Upper lobe of right lung (tissue), 1 donor: Measurements from ENCODE around the gene RAB11FIP5. TPM values are rescaled to one million over a fixed set of nuclear protein-coding genes. Genes with fewer than 3 reads are reported as not detected.

Experiments
- ATAC-seq: fragments of 200-7000 bp; cut with Tn5 transposase; one replicate; pipeline ENCODE4 v1.9.1; 2020; ENCODE audit warnings: mild to moderate bottlenecking, moderate library complexity
- DNase-seq: peaks from one replicate; pipeline ENCODE4 v3.0.0-alpha.2; 2020
- H3K27ac ChIP-seq: fragments of 200-600 bp; one replicate; pipeline ENCODE4 v1.8.0; 2022
- H3K27me3 ChIP-seq: fragments of 200-600 bp; one replicate; pipeline ENCODE4 v1.8.0; 2022; ENCODE audit warnings: mild to moderate bottlenecking
- H3K36me3 ChIP-seq: fragments of 200-600 bp; one replicate; pipeline ENCODE4 v1.8.0; 2022
- H3K4me1 ChIP-seq: fragments of 200-600 bp; one replicate; pipeline ENCODE4 v1.8.0; 2022
- H3K4me3 ChIP-seq: fragments of 200-600 bp; one replicate; pipeline ENCODE4 v1.8.0; 2022; ENCODE audit warnings: mild to moderate bottlenecking
- H3K9me3 ChIP-seq: fragments of 200-600 bp; one replicate; pipeline ENCODE4 v1.8.0; 2022
- CTCF ChIP-seq: fragments of 200-600 bp; IDR thresholded peaks from one replicate; pipeline ENCODE4 v1.8.0; 2022; ENCODE audit warnings: antibody characterized with exemption
- intact Hi-C: fragments of 100-400 bp; cut with DNase I; formaldehyde crosslinking; loops from one replicate; pipeline ENCODE4 v1.11.0; 2022
- total RNA-seq: library from RNA; stranded (reverse); fragmentation: NEBNext Ultra II Directional; extraction: Animal tissue kit (Norgen Biotek cat#: 25700); gene quantifications from one replicate; pipeline ENCODE4 v1.2.1, GENCODE V29; 2021
- donor health status: DM: no; HTN: yes; CAD: no; lungs with severe emphysema.

RAB11FIP5 gene
- total RNA-seq, 1 donor from 2014 or later, result 28.8 TPM

GRCh38 chr2:73071360-73072128 is 41.2 kb downstream of the RAB11FIP5 start, which contains the start of gene SFXN5:
Gene SFXN5 (minus strand): TSS chr2:73071712. CDS start chr2:73071705, 7 bp downstream.
- intact Hi-C loops, result no loop called here
- peak within 1 kb of the TSS; percentile 97 for H3K27ac ChIP-seq

GRCh38 chr2:73070643-73071359 is 41.9 kb downstream of the RAB11FIP5 start:
- Histone ChIP-seq H3K4me1 (peaks cover 22% of the 10 kb centered on the region), H3K9me3 (no peaks in the 10 kb centered on the region), H3K27ac (peak overlapping the region; percentile 97), H3K36me3 (no peaks in the 10 kb centered on the region), H3K4me3 (peak overlapping the region; percentile 98), H3K27me3 (no peaks in the 10 kb centered on the region)
- peak; percentile 26 for ATAC-seq
- intact Hi-C loops, result no loop called here
- no peak for TF ChIP-seq CTCF
- peak; percentile 79 for DNase-seq

More at GRCh38 chr2:73071360-73072128, 41.2 kb downstream of the RAB11FIP5 start, which contains the start of gene SFXN5:
- Histone ChIP-seq H3K4me1 (peaks cover 22% of the 10 kb centered on the region), H3K9me3 (no peaks in the 10 kb centered on the region), H3K36me3 (no peaks in the 10 kb centered on the region), H3K27me3 (no peaks in the 10 kb centered on the region), H3K4me3 (peak within 1 kb of the TSS; percentile 98)
- DNase-seq, result peak; percentile 99
- ATAC-seq, result peak; percentile 97
- peak; percentile 35 for TF ChIP-seq CTCF

- H3K27me3 ChIP-seq, result no peaks in the 10 kb centered on the region
- H3K27ac ChIP-seq, result peak overlapping the region; percentile 97
- H3K4me3 ChIP-seq, result peak overlapping the region; percentile 98
- TF ChIP-seq CTCF, result no peak
- peaks cover 22% of the 10 kb centered on the region for H3K4me1 ChIP-seq
- no peak for ATAC-seq
- intact Hi-C loops, result no loop called here
- H3K36me3 ChIP-seq, result no peaks in the 10 kb centered on the region
- no peaks in the 10 kb centered on the region for H3K9me3 ChIP-seq
- no peak for DNase-seq
Measured at GRCh38 chr2:73069855-73070642, 42.7 kb downstream of the RAB11FIP5 start.

GRCh38 chr2:73069041-73069854 is 43.5 kb downstream of the RAB11FIP5 start:
- no peaks in the 10 kb centered on the region for H3K36me3 ChIP-seq
- TF ChIP-seq CTCF, result no peak
- H3K9me3 ChIP-seq, result no peaks in the 10 kb centered on the region
- peaks cover 22% of the 10 kb centered on the region for H3K4me1 ChIP-seq
- intact Hi-C loops, result no loop called here
- no peak for DNase-seq
- no peak overlapping the region for H3K27ac ChIP-seq
- peak overlapping the region; percentile 98 for H3K4me3 ChIP-seq
- no peaks in the 10 kb centered on the region for H3K27me3 ChIP-seq
- no peak for ATAC-seq

GRCh38 chr2:73068147-73068546 is 44.6 kb downstream of the RAB11FIP5 start:
- no peaks in the 10 kb centered on the region for H3K27me3 ChIP-seq
- no peak for TF ChIP-seq CTCF
- DNase-seq (no peak), ATAC-seq (no peak)
- H3K9me3 ChIP-seq, result no peaks in the 10 kb centered on the region
- H3K4me3 ChIP-seq, result no peak overlapping the region
- no peaks in the 10 kb centered on the region for H3K36me3 ChIP-seq
- intact Hi-C loops, result no loop called here
- no peak overlapping the region for H3K27ac ChIP-seq
- H3K4me1 ChIP-seq, result peaks cover 22% of the 10 kb centered on the region
